Astrocyte (in vitro differentiated cells and primary cell): ENCODE data around the gene ACOX1.

ENCODE experiments used
- EZH2 ChIP-seq: IDR thresholded peaks from 2 replicates; pipeline ENCODE4 v1.6.1; 2012; ENCODE audit warnings: mild to moderate bottlenecking, low read length, inconsistent platforms; ENCODE audit not compliant: insufficient read depth
- TF ChIP-seq, protein P1 (sequence below): IDR thresholded peaks from 2 replicates; pipeline ENCODE4 v1.5.1; 2011; ENCODE audit warnings: low read depth, mild to moderate bottlenecking, inconsistent platforms, low read length, moderate library complexity; ENCODE audit not compliant: insufficient read depth

DNA sequence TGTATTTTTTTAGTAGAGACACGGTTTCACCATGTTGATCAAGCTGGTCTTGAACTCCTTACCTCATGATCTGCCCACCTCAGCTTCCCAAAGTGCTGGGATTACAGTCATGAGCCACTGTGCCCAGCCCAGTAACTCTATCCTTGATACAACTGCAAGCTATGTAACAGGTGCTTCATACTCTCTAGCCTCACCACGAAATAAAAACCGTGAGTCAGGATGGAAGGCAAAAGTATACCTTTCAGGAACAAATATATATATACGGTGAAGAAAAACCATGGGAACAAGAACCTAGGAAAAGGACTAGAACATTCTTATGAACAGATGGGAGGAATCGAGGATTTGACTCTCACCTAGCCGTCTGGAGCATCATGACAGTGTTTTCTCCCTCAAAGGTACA is 28.5 kb downstream of the ACOX1 start:
- TF ChIP-seq, protein P1, sequence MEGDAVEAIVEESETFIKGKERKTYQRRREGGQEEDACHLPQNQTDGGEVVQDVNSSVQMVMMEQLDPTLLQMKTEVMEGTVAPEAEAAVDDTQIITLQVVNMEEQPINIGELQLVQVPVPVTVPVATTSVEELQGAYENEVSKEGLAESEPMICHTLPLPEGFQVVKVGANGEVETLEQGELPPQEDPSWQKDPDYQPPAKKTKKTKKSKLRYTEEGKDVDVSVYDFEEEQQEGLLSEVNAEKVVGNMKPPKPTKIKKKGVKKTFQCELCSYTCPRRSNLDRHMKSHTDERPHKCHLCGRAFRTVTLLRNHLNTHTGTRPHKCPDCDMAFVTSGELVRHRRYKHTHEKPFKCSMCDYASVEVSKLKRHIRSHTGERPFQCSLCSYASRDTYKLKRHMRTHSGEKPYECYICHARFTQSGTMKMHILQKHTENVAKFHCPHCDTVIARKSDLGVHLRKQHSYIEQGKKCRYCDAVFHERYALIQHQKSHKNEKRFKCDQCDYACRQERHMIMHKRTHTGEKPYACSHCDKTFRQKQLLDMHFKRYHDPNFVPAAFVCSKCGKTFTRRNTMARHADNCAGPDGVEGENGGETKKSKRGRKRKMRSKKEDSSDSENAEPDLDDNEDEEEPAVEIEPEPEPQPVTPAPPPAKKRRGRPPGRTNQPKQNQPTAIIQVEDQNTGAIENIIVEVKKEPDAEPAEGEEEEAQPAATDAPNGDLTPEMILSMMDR = no peak
- TF ChIP-seq EZH2 = no peak
